GM12872 (cell line): ENCODE results near the gene OSBPL7.

Experiments
- CTCF ChIP-seq: IDR thresholded peaks from 3 replicates; pipeline ENCODE4 v1.5.1; 2011; ENCODE audit warnings: low read depth, mild to moderate bottlenecking, low read length, moderate library complexity; ENCODE audit not compliant: insufficient read depth

The OSBPL7 gene

GRCh38 chr17:47818002-47818695, 3.4 kb downstream of the OSBPL7 start:
- no peak for TF ChIP-seq CTCF

GRCh38 chr17:47816947-47817346, 4.6 kb downstream of the OSBPL7 start:
- no peak for TF ChIP-seq CTCF

GRCh38 chr17:47816111-47816735, 5.4 kb downstream of the OSBPL7 start:
- no peak for TF ChIP-seq CTCF

GRCh38 chr17:47815106-47815918, 6.3 kb downstream of the OSBPL7 start:
- TF ChIP-seq CTCF: no peak

GRCh38 chr17:47813512-47814031, 8.0 kb downstream of the OSBPL7 start:
- no peak for TF ChIP-seq CTCF

GRCh38 chr17:47813077-47813476, 8.5 kb downstream of the OSBPL7 start:
- TF ChIP-seq CTCF: no peak
